ENCODE measurements around the gene PTGIS. TPM values are rescaled to one million over a fixed set of nuclear protein-coding genes. Genes with fewer than 3 reads are reported as not detected.

Gene PTGIS
- total RNA-seq, 1 experiment from 2014 or later, result 0.24 TPM

DNA sequence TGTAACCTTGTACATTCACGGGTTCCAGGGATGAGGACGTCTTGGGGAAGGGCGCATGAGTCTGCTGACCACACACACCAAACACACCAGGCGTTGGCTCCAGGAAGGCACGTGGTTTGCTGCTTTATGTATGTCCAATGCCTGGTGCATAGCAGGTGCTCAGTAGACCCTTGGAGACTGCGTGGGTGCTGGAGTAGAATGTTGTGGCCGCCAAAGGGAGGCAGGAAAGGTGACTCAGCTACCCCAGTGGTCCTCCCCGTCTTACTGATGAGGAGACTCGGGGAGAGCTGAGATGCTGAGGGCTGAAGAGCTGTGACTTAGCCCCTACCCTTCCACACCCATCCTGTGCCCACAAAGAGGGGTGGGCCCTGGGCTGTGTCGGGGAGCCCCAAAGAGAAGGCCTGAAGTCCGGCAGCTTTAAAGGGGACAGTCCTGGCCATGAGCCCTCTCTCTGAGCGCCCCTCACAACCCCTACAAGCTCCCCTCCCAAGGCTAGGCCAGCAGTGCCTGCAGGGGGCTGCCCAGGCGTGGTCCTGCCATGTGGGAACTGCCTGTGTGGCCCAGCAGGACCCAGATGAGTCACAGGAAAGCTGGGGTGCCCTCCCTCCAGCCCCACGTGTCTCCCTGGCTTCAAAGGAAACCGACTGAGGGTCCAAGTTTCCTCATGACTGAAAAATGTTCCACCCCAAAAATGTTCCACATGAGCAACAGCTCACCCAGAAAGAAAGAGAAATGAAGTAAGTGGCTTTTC lies 28.0 kb upstream of the PTGIS start:
- DNase-seq (ENCODE audit: low read depth), result peak; percentile 87

- peak; percentile 12 for DNase-seq (ENCODE audit: low read depth)
Observed at GRCh38 chr20:49595346-49595745, 27.4 kb upstream of the PTGIS start.

DNA sequence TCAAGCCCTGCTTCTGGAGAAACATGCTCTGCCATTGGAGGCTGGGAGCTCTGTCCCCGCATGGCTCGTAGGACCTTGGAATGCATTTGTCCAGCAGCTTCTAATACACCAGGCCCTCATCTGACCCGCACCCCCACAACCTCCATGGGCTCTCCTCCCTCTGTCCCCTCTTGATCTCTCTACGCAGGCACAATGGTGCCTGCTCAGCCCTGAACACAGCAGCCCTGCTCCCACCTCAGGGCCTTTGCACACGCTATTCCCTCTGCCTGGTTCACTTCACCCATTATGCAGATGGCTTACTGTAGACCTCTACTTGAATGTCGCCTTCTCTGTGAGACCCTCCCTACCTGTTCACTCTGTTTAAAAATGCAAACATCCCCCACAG lies 27.0 kb upstream of the PTGIS start:
- DNase-seq (ENCODE audit: low read depth), result peak; percentile 32

DNA sequence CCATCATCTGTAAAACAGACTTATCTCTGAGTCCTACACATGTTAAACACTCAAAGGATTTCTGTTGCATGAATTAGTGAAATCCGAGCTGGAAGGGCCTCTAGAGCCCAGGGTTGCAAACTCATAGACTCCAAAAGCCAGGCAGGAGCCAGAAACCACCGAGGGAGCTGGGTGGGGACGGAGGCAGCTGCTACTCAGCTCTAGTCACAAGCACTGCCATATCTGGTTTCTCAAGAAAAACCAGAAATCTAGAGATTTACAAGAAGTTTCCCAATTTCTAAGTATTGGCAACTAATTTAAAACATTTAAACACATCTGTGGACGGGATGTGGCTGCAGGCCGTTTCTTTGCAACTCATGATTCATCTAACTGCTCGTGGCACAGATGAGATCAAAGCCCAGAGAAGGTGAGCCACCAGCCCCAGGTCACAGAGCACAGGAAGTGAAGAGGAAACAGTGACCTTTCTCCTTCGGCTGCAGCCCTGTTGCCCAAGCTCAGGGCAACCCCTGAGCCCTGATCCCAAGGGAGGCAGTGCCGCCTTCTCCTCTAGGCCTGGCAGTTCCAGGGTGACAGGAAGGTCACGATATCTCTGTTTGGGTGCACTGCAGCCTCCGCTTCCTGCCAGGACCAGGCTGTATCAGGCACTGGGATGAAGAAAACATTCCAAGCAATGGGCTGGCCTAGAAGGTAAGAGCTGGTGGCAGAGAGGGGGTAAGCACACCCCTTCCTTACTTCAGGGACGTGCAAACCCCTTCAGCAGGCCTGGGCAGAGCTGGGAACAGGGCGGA lies 26.4 kb upstream of the PTGIS start:
- DNase-seq (ENCODE audit: low read depth), result peak; percentile 90

DNA sequence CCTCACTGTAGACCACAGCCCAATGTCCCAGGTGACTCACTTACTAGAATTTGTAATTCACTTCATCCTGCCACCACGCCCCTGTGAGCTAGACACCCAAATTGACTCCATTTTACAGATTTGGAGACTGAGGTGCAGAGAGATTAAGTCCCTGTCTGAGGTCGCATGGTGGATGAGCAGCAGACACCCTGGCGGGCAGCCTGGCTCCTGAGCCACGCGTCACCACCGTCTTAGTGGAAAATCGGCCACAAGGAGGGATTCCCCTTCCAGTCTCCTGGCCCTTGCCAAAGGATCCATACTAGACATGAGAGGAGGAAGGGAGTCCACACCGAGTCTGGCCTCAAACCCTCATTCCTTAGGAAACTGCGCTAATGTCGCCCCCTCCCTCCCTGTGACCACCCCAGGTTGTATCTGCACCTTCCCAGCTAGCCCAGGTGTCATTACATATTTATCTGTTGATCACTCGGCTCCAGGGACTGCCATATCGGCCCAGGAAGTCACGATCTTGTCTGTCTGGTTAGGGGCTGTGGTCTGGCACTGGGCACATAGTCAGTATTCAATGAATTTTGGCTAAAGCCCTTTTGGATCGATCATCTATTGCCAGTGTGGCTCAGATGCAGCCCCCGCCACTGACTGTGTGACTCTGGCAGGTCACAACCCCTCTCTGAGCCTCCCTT lies 25.7 kb upstream of the PTGIS start:
- no peak for DNase-seq (ENCODE audit: low read depth)

- no peak for DNase-seq (ENCODE audit: low read depth)
Observed at GRCh38 chr20:49592120-49592519, 24.2 kb upstream of the PTGIS start.

- no peak for DNase-seq (ENCODE audit: low read depth)
Observed at GRCh38 chr20:49591217-49591865, 23.4 kb upstream of the PTGIS start.

GRCh38 chr20:49590163-49591017 lies 22.5 kb upstream of the PTGIS start:
- DNase-seq (ENCODE audit: low read depth), result no peak

DNA sequence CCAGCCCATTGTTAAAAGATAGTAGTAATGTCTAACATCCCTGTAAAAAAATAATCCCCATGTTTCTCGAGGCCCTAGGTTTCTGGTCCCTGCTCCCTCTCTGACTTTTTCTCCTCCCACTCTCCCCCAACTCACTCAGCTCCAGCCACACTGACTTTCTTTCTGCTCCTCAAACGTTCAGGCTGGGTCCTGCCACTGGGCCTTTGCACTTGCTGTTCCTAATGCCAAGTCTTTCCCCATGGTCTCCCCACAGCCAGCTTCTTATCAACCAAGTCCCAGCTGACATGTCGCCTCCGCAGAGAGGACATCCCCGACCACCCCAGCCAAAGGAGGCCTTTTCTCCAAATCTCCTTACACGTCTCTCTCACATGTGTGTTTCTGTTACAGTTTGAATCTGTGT lies 21.8 kb upstream of the PTGIS start:
- DNase-seq (ENCODE audit: low read depth), result no peak

- no peak for DNase-seq (ENCODE audit: low read depth)
Observed at GRCh38 chr20:49587111-49587570, 19.2 kb upstream of the PTGIS start.

DNA sequence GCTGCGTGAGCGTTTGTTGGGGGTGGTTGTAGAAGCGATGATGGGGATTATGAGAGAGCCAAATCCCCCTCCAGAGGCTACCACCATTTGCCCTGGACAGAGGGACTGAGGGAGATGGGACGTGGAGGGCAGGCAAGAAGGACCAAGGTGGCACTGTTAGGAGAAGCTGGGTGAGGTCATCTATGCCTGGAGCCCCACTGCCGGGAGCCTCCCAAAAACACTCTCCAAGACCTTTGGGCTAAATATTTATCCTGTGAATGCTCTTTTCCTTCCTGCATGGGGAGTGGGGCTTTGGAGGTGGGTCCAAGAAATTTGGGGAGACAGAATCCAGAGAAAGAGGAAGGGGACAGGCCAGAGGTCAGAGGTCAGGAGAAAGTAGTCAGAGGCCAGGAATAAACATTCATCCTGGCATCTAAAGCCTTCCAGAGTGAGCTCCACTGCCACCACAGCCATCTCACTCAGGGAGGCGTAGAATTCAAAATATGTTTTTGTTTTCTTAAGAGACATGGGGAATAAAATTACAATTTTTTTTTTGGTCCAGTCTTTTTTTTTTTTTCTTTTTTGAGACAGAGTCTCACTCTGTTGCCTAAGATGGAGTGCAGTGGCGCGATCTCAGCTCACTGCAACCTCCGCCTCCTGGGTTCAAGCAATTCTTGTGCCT lies 17.8 kb upstream of the PTGIS start:
- DNase-seq (ENCODE audit: low read depth), result no peak

GRCh38 chr20:49584418-49585382 lies 16.8 kb upstream of the PTGIS start:
- no peak for DNase-seq (ENCODE audit: low read depth)

DNA sequence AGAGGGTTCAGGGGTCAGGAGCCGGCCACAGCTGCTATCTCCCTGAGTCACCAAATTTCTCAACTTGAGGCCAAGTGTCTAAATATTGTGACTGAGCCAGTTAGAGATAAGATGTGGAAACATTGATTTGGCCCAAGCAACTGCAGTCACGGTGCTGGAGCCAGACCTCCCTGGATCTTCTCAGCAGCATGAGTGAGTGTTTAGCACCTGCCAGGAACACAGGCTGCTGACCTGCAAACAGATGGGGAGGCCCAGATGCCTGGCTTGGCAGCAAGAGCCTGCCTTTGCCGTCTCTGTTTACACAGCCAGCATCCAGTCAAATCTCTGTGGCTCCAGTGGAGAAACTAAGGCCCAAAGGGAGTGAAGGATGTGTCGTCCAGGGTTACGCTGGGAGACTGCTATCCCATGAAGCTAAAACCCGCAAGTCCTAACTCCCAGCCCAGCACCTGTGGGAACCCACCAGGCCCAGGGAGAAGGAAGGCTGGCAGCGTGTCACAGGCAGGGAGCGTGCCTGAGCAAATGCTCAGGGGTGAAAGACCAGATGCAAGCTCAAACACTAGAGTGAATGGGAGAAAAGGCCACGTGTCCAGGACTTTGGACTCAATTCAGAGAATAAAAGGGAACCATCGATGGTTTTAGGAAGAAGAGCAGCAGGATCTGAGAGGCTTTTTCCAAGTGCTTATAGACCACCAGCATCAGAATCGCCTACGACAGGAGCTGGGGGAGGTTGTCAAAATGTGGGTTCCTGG lies 15.9 kb upstream of the PTGIS start:
- peak; percentile 86 for DNase-seq (ENCODE audit: low read depth)

DNA sequence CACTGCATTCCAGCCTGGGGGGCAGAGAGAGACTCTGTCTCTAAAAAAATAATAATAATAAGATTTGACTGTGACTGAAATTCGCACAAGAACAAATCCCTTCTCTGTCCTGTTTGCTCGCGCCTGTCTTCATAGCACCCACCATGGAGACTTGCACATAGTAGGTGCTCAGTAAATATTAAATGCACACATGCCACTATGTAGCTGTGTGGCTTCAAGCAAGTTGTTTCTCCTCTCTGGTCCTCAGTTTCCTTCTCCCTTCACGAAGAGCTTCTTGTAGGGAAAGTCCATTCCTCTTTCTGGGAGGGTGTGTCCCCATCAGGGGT lies 15.4 kb upstream of the PTGIS start:
- DNase-seq (ENCODE audit: low read depth), result no peak

DNA sequence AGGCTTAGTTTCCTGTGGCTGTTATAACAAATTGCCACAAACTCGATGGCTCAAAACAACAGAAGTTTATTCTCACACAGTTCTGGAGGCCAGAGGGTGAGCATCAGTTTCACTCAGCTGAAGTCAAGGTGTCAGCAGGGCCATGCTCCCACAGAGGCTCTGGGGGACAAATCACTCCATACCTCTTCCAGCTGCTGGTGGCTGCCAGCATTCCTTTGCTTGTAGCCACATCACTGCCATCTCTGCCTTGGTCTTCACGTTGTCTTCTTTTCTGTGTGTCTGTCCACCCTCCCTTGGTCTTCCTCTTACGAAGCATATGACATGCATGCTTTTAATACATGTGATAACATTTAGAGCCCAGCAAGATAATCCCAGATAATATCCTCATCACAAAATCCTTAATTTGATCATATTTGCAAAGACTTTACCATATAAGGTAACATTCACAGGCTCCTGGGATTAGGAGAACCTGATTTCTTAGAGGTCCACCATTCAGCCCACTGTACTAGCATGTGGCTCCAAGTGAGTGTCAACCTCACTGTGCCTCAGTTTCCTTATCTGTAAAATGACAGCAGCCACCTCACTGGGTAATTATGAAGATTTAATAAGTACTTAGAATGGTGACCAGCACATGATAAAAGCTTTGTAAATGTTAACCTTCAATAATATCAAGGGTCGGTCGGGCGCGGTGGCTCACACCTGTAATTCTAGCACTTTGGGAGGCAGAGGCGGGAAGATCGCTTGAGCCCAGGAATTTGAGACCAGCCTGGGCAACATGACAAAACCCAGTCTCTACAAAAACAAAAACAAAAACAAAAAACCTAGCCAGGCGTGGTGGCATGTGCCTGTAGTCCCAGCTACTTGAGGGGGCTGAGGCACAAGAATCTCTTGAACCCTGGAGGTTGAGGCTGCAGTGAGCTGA lies 14.7 kb upstream of the PTGIS start:
- no peak for DNase-seq (ENCODE audit: low read depth)

GRCh38 chr20:49581482-49581881 lies 13.5 kb upstream of the PTGIS start:
- DNase-seq (ENCODE audit: low read depth), result no peak

- DNase-seq (ENCODE audit: low read depth), result no peak
Observed at GRCh38 chr20:49580813-49581174, 12.9 kb upstream of the PTGIS start.

All from RPMI7951 (cell line).